H1 (cell line): ENCODE data around the gene KCNMA1. TPM values are rescaled to one million over a fixed set of nuclear protein-coding genes. Genes with fewer than 3 reads are reported as not detected.
A peak's percentile ranks its signal among the peaks of the same experiment; 100 is the strongest.

Source experiments
- CTCF ChIA-PET: fragments of 300-600 bp; sonication (Branson Sonifier 250); formaldehyde crosslinking; loops from one replicate; lab custom pipeline; 2021; ENCODE audit not compliant: partially characterized antibody; lab: Charles Lee
- POLR2A ChIA-PET: fragments of 300-600 bp; sonication (Branson Sonifier 250); formaldehyde crosslinking; loops from one replicate; lab custom pipeline; 2021; ENCODE audit warnings: inconsistent platforms; ENCODE audit not compliant: partially characterized antibody; lab: Charles Lee
- DNase-seq, 2 experiments: peaks; one replicate each; pipeline versions ENCODE4 v3.0.0 to v3.0.0-alpha.2; 2010 to 2022; ENCODE audit warnings: low spot score in 2 of 2, low read depth in 1 of 2, mixed read lengths in 1 of 2
- FAIRE-seq: peaks from 2 replicates; lab custom pipeline; 2011; peaks lifted over from hg19 to GRCh38; lab: Jason Lieb, UNC
- H2AFZ ChIP-seq: 2 replicates; pipeline ENCODE4 v1.8.1; 2012; ENCODE audit warnings: low read length, inconsistent platforms
- H2AK5ac ChIP-seq: 2 replicates; pipeline ENCODE4 v1.6.1; 2013; ENCODE audit warnings: low read depth, low read length
- H2BK120ac ChIP-seq: replicated peaks from 2 replicates; pipeline ENCODE3; 2013; ENCODE audit warnings: low read depth, low read length, inconsistent platforms
- H2BK12ac ChIP-seq: 2 replicates; pipeline ENCODE4 v1.6.1; 2013; ENCODE audit warnings: low read depth, low read length
- H2BK15ac ChIP-seq: 2 replicates; pipeline ENCODE4 v1.6.1; 2013; ENCODE audit warnings: low read length
- H2BK20ac ChIP-seq: 2 replicates; pipeline ENCODE4 v1.6.1; 2013; ENCODE audit warnings: low read length
- H2BK5ac ChIP-seq: 2 replicates; pipeline ENCODE4 v1.6.1; 2013; ENCODE audit warnings: low read depth, low read length
- H3K14ac ChIP-seq: 2 replicates; pipeline ENCODE4 v1.6.1; 2013; ENCODE audit warnings: inconsistent platforms; ENCODE audit not compliant: insufficient read length
- H3K18ac ChIP-seq: 2 replicates; pipeline ENCODE4 v1.6.1; 2013; ENCODE audit warnings: low read length; ENCODE audit errors: extremely low read depth
- H3K23ac ChIP-seq: 2 replicates; pipeline ENCODE4 v1.6.1; 2013; ENCODE audit warnings: inconsistent platforms; ENCODE audit not compliant: insufficient read length
- H3K23me2 ChIP-seq: 2 replicates; pipeline ENCODE4 v1.6.1; 2013; ENCODE audit warnings: low read depth, low read length
- H3K27ac ChIP-seq: 2 replicates; pipeline ENCODE4 v1.6.1; 2011; ENCODE audit warnings: low read depth, low read length, inconsistent platforms
- H3K27me3 ChIP-seq, 4 experiments: replicated peaks in 1 of 4; 1 replicate in 1 of 4; 2 replicates in 3 of 4; pipeline versions ENCODE4 v1.6.1 to v1.8.1; 2011 to 2013; ENCODE audit warnings: low read length in 3 of 4, mild to moderate bottlenecking in 3 of 4, inconsistent platforms in 2 of 4, mixed read lengths in 2 of 4, moderate library complexity in 1 of 4; ENCODE audit not compliant: control insufficient read depth in 3 of 4, insufficient read depth in 3 of 4; ENCODE audit errors: extremely low read depth in 1 of 4
- H3K36me3 ChIP-seq, 4 experiments: 2 replicates each; pipeline versions ENCODE4 v1.6.1 to v1.8.1; 2011 to 2013; ENCODE audit warnings: mild to moderate bottlenecking in 4 of 4, low read length in 3 of 4, moderate library complexity in 2 of 4, control low read depth in 1 of 4, inconsistent platforms in 1 of 4; ENCODE audit not compliant: insufficient read depth in 4 of 4, control insufficient read depth in 2 of 4
- H3K4ac ChIP-seq: replicated peaks from 2 replicates; pipeline ENCODE3; 2013; ENCODE audit warnings: low read length, low read depth, mixed read lengths, inconsistent platforms; ENCODE audit not compliant: insufficient read length
- H3K4me1 ChIP-seq, 4 experiments: replicated peaks in 1 of 4; 1 replicate in 1 of 4; 2 replicates in 3 of 4; pipeline versions ENCODE4 v1.6.1 to v1.8.1; 2011 to 2013; ENCODE audit warnings: low read length in 3 of 4, inconsistent platforms in 2 of 4, mixed read lengths in 1 of 4; ENCODE audit not compliant: insufficient read depth in 4 of 4, control insufficient read depth in 3 of 4
- H3K4me2 ChIP-seq, 2 experiments: 2 replicates each; pipeline versions ENCODE4 v1.6.1 to v1.8.1; 2011 to 2013; ENCODE audit warnings: low read depth in 2 of 2, low read length in 2 of 2, control low read depth in 1 of 2, inconsistent platforms in 1 of 2, mild to moderate bottlenecking in 1 of 2; ENCODE audit not compliant: insufficient read depth in 1 of 2
- H3K4me3 ChIP-seq, 4 experiments: fragments of 200-600, 300-600 bp in 1 of 4; sonication (generic), shearing (Covaris generic), sonication (Bioruptor Twin) in 1 of 4; 2 replicates each; pipeline versions ENCODE4 v1.5.1 to v1.8.1; 2011 to 2016; ENCODE audit warnings: low read length in 4 of 4, low read depth in 3 of 4, control low read depth in 2 of 4, inconsistent platforms in 2 of 4, mild to moderate bottlenecking in 2 of 4, mixed read lengths in 1 of 4, moderate library complexity in 1 of 4; ENCODE audit not compliant: insufficient read depth in 2 of 4; ENCODE audit errors: extremely low read depth in 1 of 4
- H3K56ac ChIP-seq: replicated peaks from 2 replicates; pipeline ENCODE3; 2013; ENCODE audit warnings: low read depth, mild to moderate bottlenecking, mixed read lengths, low read length, inconsistent platforms; ENCODE audit not compliant: insufficient read length
- H3K79me1 ChIP-seq: 2 replicates; pipeline ENCODE4 v1.6.1; 2013; ENCODE audit warnings: low read depth, low read length, control low read depth
- H3K79me2 ChIP-seq, 2 experiments: 2 replicates each; pipeline versions ENCODE4 v1.6.1 to v1.8.1; 2012 to 2013; ENCODE audit warnings: low read length in 2 of 2, mild to moderate bottlenecking in 2 of 2, inconsistent platforms in 1 of 2; ENCODE audit not compliant: insufficient read depth in 2 of 2, control insufficient read depth in 1 of 2
- H3K9ac ChIP-seq, 4 experiments: replicated peaks in 1 of 4; 1 replicate in 1 of 4; 2 replicates in 3 of 4; pipeline versions ENCODE4 v1.6.1 to v1.8.1; 2011 to 2013; ENCODE audit warnings: low read depth in 3 of 4, low read length in 3 of 4, control low read depth in 2 of 4, mild to moderate bottlenecking in 2 of 4, moderate library complexity in 2 of 4, inconsistent platforms in 1 of 4; ENCODE audit errors: extremely low read depth in 1 of 4
- H3K9me3 ChIP-seq, 2 experiments: 2 replicates each; pipeline versions ENCODE4 v1.6.1 to v1.8.1; 2012 to 2013; ENCODE audit warnings: mild to moderate bottlenecking in 2 of 2, moderate library complexity in 2 of 2, control low read depth in 1 of 2, inconsistent platforms in 1 of 2, low read depth in 1 of 2, low read length in 1 of 2, mixed read lengths in 1 of 2; ENCODE audit not compliant: insufficient read depth in 2 of 2
- H4K20me1 ChIP-seq, 2 experiments: replicated peaks in 1 of 2; 2 replicates each; pipeline versions ENCODE3 to v1.8.1; 2011 to 2013; ENCODE audit warnings: inconsistent platforms in 2 of 2, low read length in 2 of 2, mild to moderate bottlenecking in 1 of 2; ENCODE audit not compliant: insufficient read depth in 2 of 2, control insufficient read depth in 1 of 2
- H4K5ac ChIP-seq: 2 replicates; pipeline ENCODE4 v1.6.1; 2013; ENCODE audit warnings: low read length, low read depth, mixed read lengths, inconsistent platforms; ENCODE audit not compliant: insufficient read length
- H4K8ac ChIP-seq: 2 replicates; pipeline ENCODE4 v1.8.0; 2013; ENCODE audit warnings: mild to moderate bottlenecking, moderate library complexity, low read length, inconsistent platforms; ENCODE audit not compliant: insufficient read depth; ENCODE audit errors: extremely low read depth
- H4K91ac ChIP-seq: replicated peaks from 2 replicates; pipeline ENCODE3; 2013; ENCODE audit warnings: low read length, mixed read lengths, inconsistent platforms; ENCODE audit not compliant: insufficient read length
- POU5F1 ChIP-seq: IDR thresholded peaks from 2 replicates; pipeline ENCODE4 v1.6.1; 2011; ENCODE audit warnings: low read depth, mild to moderate bottlenecking, low read length, moderate library complexity
- WGBS, 2 experiments: shearing (Covaris generic) in 1 of 2; methylation state at CpG; one replicate each; pipeline versions ENCODE4 v1.1.6 to v1.1.7; 2013 to 2015; ENCODE audit warnings: low lambda C conversion rate in 2 of 2, mixed read lengths in 2 of 2, inconsistent platforms in 1 of 2, low coverage in 1 of 2, missing lambda C conversion rate in 1 of 2; ENCODE audit not compliant: insufficient replicate concordance in 2 of 2, insufficient coverage in 1 of 2, insufficient read length in 1 of 2; ENCODE audit errors: extremely low coverage in 1 of 2, missing lambda C conversion rate in 1 of 2; 5-methylcytosine and 5-hydroxymethylcytosine counted together
- polyA plus RNA-seq, 7 experiments: library from polyadenylated mRNA; depleted of rRNA in 3 of 7; stranded (reverse) in 5 of 7; unstranded in 2 of 7; fragments of >200 nt in 5 of 7; fragments of 200-250 nt in 2 of 7; gene quantifications; 1 replicate in 5 of 7; 2 replicates in 1 of 7; 4 replicates in 1 of 7; pipeline versions ENCODE4 v1.2.1 to v1.2.3, GENCODE V29; 2011 to 2013; ENCODE audit warnings: missing spikeins in 2 of 7, mixed read lengths in 2 of 7
- total RNA-seq: library from RNA; stranded (reverse); fragmentation: NEBNext Ultra II Directional; extraction: Animal tissue kit (Norgen Biotek cat#: 25700); gene quantifications from 2 replicates; pipeline ENCODE4 v1.2.1, GENCODE V29; 2021

Gene KCNMA1
- total and polyA plus RNA-seq, 2 of the 8 experiments (the other 6 are each of a cell fraction or from before 2014, with no cell fraction given): 10.2 to 11.1 TPM

GRCh38 chr10:77165445-77166208, 472.0 kb downstream of the KCNMA1 start:
- 52% methylated on average over 13 of the region's 13 CpGs; no CpG with 5 or more reads in 1 of the 2 experiments for WGBS, 2 experiments
- H4K91ac ChIP-seq: no peak overlapping the region
- H3K9me3 ChIP-seq: no peaks in the 10 kb centered on the region
- no peak overlapping the region for H4K8ac ChIP-seq
- H3K79me2 ChIP-seq: no peaks in the 10 kb centered on the region
- H3K18ac ChIP-seq: no peak overlapping the region
- H3K4ac ChIP-seq: no peak overlapping the region
- CTCF ChIA-PET: interaction anchor here (0.6 to 5.9 kb wide), 47 partner anchors 8 to 851 kb away, joined by 3 to 54 read pairs (median 4); no protein-coding TSS in a partner anchor
- H2BK20ac ChIP-seq: no peak overlapping the region
- H3K23ac ChIP-seq: no peak overlapping the region
- H3K14ac ChIP-seq: no peak overlapping the region
- DNase-seq (peak; percentile 41 to 74), FAIRE-seq (peak; percentile 99)
- H3K4me2 ChIP-seq: no peak overlapping the region; a peak in 1 of 4 replicates
- H4K5ac ChIP-seq: no peak overlapping the region
- no peak overlapping the region for H2BK15ac ChIP-seq
- no peaks in the 10 kb centered on the region for H3K36me3 ChIP-seq
- no peak overlapping the region for H3K4me3 ChIP-seq
- H4K20me1 ChIP-seq: no peaks in the 10 kb centered on the region
- no peaks in the 10 kb centered on the region for H3K23me2 ChIP-seq
- H3K4me1 ChIP-seq: no peaks in the 10 kb centered on the region
- no peaks in the 10 kb centered on the region for H3K27me3 ChIP-seq
- POLR2A ChIA-PET: no interaction called here
- no peak overlapping the region for H2AK5ac ChIP-seq
- H2BK5ac ChIP-seq: no peak overlapping the region
- H3K56ac ChIP-seq: no peak overlapping the region
- H2BK12ac ChIP-seq: no peak overlapping the region
- H3K27ac ChIP-seq: no peak overlapping the region
- no peak overlapping the region for H3K9ac ChIP-seq
- no peak overlapping the region for H2BK120ac ChIP-seq
- no peaks in the 10 kb centered on the region for H3K79me1 ChIP-seq
- H2AFZ ChIP-seq: no peak overlapping the region
- 0 out of 2 replicates have a peak, but pooled peaks have one; percentile 24 for TF ChIP-seq POU5F1
